RWPE2 (cell line): ENCODE data around the gene DGCR8.

Experiments
- ATAC-seq: fragments of 200-7000 bp; cut with Tn5 transposase; 3 replicates; pipeline ENCODE4 v1.9.1; 2021; ENCODE audit warnings: low read depth
- DNase-seq: peaks from one replicate; pipeline ENCODE4 v3.0.0-alpha.2; 2020; ENCODE audit warnings: low spot score
- H3K27ac ChIP-seq: fragments of 450-650 bp; 2 replicates; pipeline ENCODE4 v1.5.1; 2017; ENCODE audit warnings: mild to moderate bottlenecking; ENCODE audit not compliant: poor library complexity, severe bottlenecking
- H3K27me3 ChIP-seq: fragments of 250-450 bp; sonication (Bioruptor Pico); 2 replicates; pipeline ENCODE4 v1.5.1; 2021; ENCODE audit warnings: mild to moderate bottlenecking, moderate library complexity; ENCODE audit not compliant: insufficient read depth, poor library complexity, severe bottlenecking
- H3K36me3 ChIP-seq: fragments of 250-450 bp; sonication (Bioruptor Pico); 2 replicates; pipeline ENCODE4 v1.5.1; 2020; ENCODE audit warnings: low read depth, mild to moderate bottlenecking, moderate library complexity
- H3K4me1 ChIP-seq: fragments of 250-450 bp; sonication (Bioruptor Pico); 2 replicates; pipeline ENCODE4 v1.5.1; 2021; ENCODE audit warnings: mild to moderate bottlenecking, moderate library complexity; ENCODE audit not compliant: insufficient read depth, poor library complexity, severe bottlenecking
- H3K4me3 ChIP-seq: fragments of 250-450 bp; sonication (Bioruptor Pico); 2 replicates; pipeline ENCODE4 v1.5.1; 2021; ENCODE audit warnings: mild to moderate bottlenecking, moderate library complexity; ENCODE audit not compliant: severe bottlenecking
- H3K9me3 ChIP-seq: fragments of 250-450 bp; sonication (Bioruptor Pico); 2 replicates; pipeline ENCODE4 v1.5.1; 2021; ENCODE audit warnings: mild to moderate bottlenecking, moderate library complexity; ENCODE audit not compliant: severe bottlenecking
- CTCF ChIP-seq: fragments of 450-650 bp; IDR thresholded peaks from one replicate; pipeline ENCODE4 v1.5.1; 2017; ENCODE audit warnings: mild to moderate bottlenecking, moderate library complexity; ENCODE audit not compliant: poor library complexity, severe bottlenecking

The DGCR8 gene

GRCh38 chr22:20117633-20118299 is 37.7 kb downstream of the DGCR8 start:
- H3K27me3 ChIP-seq = no peaks in the 10 kb centered on the region
- no peak for DNase-seq
- TF ChIP-seq CTCF = no peak
- peak overlapping the region; percentile 96 for H3K4me3 ChIP-seq
- H3K36me3 ChIP-seq = peaks cover 75% of the 10 kb centered on the region
- H3K27ac ChIP-seq = peak overlapping the region; percentile 80
- no peak for ATAC-seq
- H3K9me3 ChIP-seq = no peaks in the 10 kb centered on the region
- no peaks in the 10 kb centered on the region for H3K4me1 ChIP-seq

GRCh38 chr22:20118300-20119020 is 38.4 kb downstream of the DGCR8 start:
- Histone ChIP-seq H3K9me3 (no peaks in the 10 kb centered on the region), H3K4me3 (peak overlapping the region; percentile 96), H3K4me1 (no peaks in the 10 kb centered on the region), H3K36me3 (peaks cover 69% of the 10 kb centered on the region), H3K27ac (peak overlapping the region; percentile 80), H3K27me3 (no peaks in the 10 kb centered on the region)
- TF ChIP-seq CTCF = no peak
- ATAC-seq (no peak), DNase-seq (no peak)

GRCh38 chr22:20121856-20122415 is 41.9 kb downstream of the DGCR8 start:
- no peak for ATAC-seq
- H3K27me3 ChIP-seq = no peaks in the 10 kb centered on the region
- peaks cover 73% of the 10 kb centered on the region for H3K36me3 ChIP-seq
- H3K4me1 ChIP-seq = no peaks in the 10 kb centered on the region
- no peak overlapping the region for H3K27ac ChIP-seq
- DNase-seq = no peak
- no peak for TF ChIP-seq CTCF
- H3K4me3 ChIP-seq = no peak overlapping the region
- H3K9me3 ChIP-seq = no peaks in the 10 kb centered on the region

GRCh38 chr22:20123366-20124082 is 43.5 kb downstream of the DGCR8 start:
- Histone ChIP-seq H3K27ac (no peak overlapping the region), H3K27me3 (no peaks in the 10 kb centered on the region), H3K4me3 (no peak overlapping the region), H3K9me3 (no peaks in the 10 kb centered on the region), H3K4me1 (no peaks in the 10 kb centered on the region), H3K36me3 (peaks cover 73% of the 10 kb centered on the region)
- no peak for TF ChIP-seq CTCF
- DNase-seq = no peak
- no peak for ATAC-seq
